Esophagus squamous epithelium (tissue), 5 donors: ENCODE measurements around the gene NIM1K. TPM values are rescaled to one million over a fixed set of nuclear protein-coding genes. Genes with fewer than 3 reads are reported as not detected.

Experiments
- DNase-seq: peaks from one replicate; lab custom pipeline; 2025; lab: John Stamatoyannopoulos, UW
- H3K27ac ChIP-seq, 4 donors: fragments of 200-600 bp; sonication (generic); one replicate each; pipeline ENCODE4 v1.5.1; 2016 to 2019; ENCODE audit warnings: mild to moderate bottlenecking in 1 of 4
- H3K27me3 ChIP-seq, 4 donors: fragments of 200-600 bp; sonication (generic); 1 replicate in 3 of 4; 2 replicates in 1 of 4; pipeline versions ENCODE4 v1.5.1 to v1.6.0; 2017 to 2021; ENCODE audit warnings: antibody characterized with exemption in 1 of 4
- H3K36me3 ChIP-seq, 3 donors: fragments of 200-600 bp; sonication (generic); one replicate each; pipeline ENCODE4 v1.5.1; 2016 to 2019
- H3K4me1 ChIP-seq, 3 donors: fragments of 200-600 bp; sonication (generic); one replicate each; pipeline ENCODE4 v1.5.1; 2017 to 2019
- H3K4me3 ChIP-seq, 4 donors: fragments of 200-600 bp; sonication (generic); 1 replicate in 3 of 4; 2 replicates in 1 of 4; pipeline ENCODE4 v1.5.1; 2016 to 2019; ENCODE audit warnings: mild to moderate bottlenecking in 2 of 4, moderate library complexity in 1 of 4
- H3K9me3 ChIP-seq, 3 donors: fragments of 200-600 bp; sonication (generic); one replicate each; pipeline ENCODE4 v1.5.1; 2016 to 2019
- CTCF ChIP-seq, 6 experiments: fragments of 450-650 bp in 4 of 6; fragments of 200-600 bp in 2 of 6; sonication (generic) in 2 of 6; IDR thresholded peaks; one replicate each; pipeline ENCODE4 v1.5.1; 2016 to 2019; ENCODE audit warnings: antibody characterized with exemption in 6 of 6, mild to moderate bottlenecking in 4 of 6, moderate library complexity in 4 of 6
- POLR2A ChIP-seq, 4 donors: fragments of 450-650 bp; IDR thresholded peaks; one replicate each; pipeline ENCODE4 v1.6.1; 2017; ENCODE audit warnings: antibody characterized with exemption in 4 of 4, mild to moderate bottlenecking in 4 of 4, moderate library complexity in 3 of 4
- WGBS, 2 donors: methylation state at CpG; one replicate each; pipeline ENCODE4 v1.1.5; 2018; 5-methylcytosine and 5-hydroxymethylcytosine counted together
- intact Hi-C: fragments of 100-400 bp; cut with DNase I; formaldehyde crosslinking; loops from one replicate; pipeline ENCODE4 v1.15.0; 2022
- total RNA-seq, 4 donors: library from RNA; depleted of rRNA; stranded (reverse); fragments of >200 nt; gene quantifications; one replicate each; pipeline ENCODE4 v1.1.0, GENCODE V29; 2016
- donor health status: DM: yes; HTN: yes; CAD: no.

The NIM1K gene
- total RNA-seq, 4 donors from 2014 or later: 0.38 TPM; not detected in 2

- intact Hi-C loops: no loop called here
- Histone ChIP-seq H3K27me3 (no peaks in the 10 kb centered on the region), H3K36me3 (no peaks in the 10 kb centered on the region), H3K9me3 (no peaks in the 10 kb centered on the region), H3K4me1 (no peaks in the 10 kb centered on the region), H3K27ac (no peak overlapping the region), H3K4me3 (no peak overlapping the region)
- DNase-seq: no peak
- 48 to 49% methylated on average over 2 to 3 of the region's 3 CpGs for WGBS, 2 donors
- TF ChIP-seq CTCF (IDR thresholded peaks at IDR 0.05): peak in 2 of 6 experiments; percentile 21 to 32
- no peak for TF ChIP-seq POLR2A (IDR thresholded peaks at IDR 0.05)
Observed at GRCh38 chr5:43231977-43232376, 40.0 kb downstream of the NIM1K start.

GRCh38 chr5:43232943-43233833 lies 41.2 kb downstream of the NIM1K start:
- no peak for TF ChIP-seq CTCF (IDR thresholded peaks at IDR 0.05)
- no peak for TF ChIP-seq POLR2A (IDR thresholded peaks at IDR 0.05)
- Histone ChIP-seq H3K27me3 (no peaks in the 10 kb centered on the region), H3K27ac (no peak overlapping the region), H3K4me1 (no peaks in the 10 kb centered on the region), H3K9me3 (no peaks in the 10 kb centered on the region), H3K4me3 (no peak overlapping the region), H3K36me3 (no peaks in the 10 kb centered on the region)
- intact Hi-C loops: no loop called here
- WGBS, 2 donors: 80 to 88% methylated on average over 14 to 15 of the region's 15 CpGs
- DNase-seq: no peak

GRCh38 chr5:43233946-43234345 lies 41.9 kb downstream of the NIM1K start:
- DNase-seq: no peak
- Histone ChIP-seq H3K27ac (no peak overlapping the region), H3K4me3 (no peak overlapping the region), H3K27me3 (no peaks in the 10 kb centered on the region), H3K9me3 (no peaks in the 10 kb centered on the region), H3K4me1 (no peaks in the 10 kb centered on the region), H3K36me3 (no peaks in the 10 kb centered on the region)
- intact Hi-C loops: no loop called here
- TF ChIP-seq CTCF (IDR thresholded peaks at IDR 0.05) (no peak), POLR2A (IDR thresholded peaks at IDR 0.05) (no peak)
- WGBS, 2 donors: 55% methylated on average over 3 of the region's 3 CpGs

- no peaks in the 10 kb centered on the region for H3K27me3 ChIP-seq
- TF ChIP-seq CTCF (IDR thresholded peaks at IDR 0.05): no peak
- TF ChIP-seq POLR2A (IDR thresholded peaks at IDR 0.05): no peak
- intact Hi-C loops: no loop called here
- no peaks in the 10 kb centered on the region for H3K4me1 ChIP-seq
- no peak overlapping the region for H3K4me3 ChIP-seq
- no peaks in the 10 kb centered on the region for H3K36me3 ChIP-seq
- H3K9me3 ChIP-seq: no peaks in the 10 kb centered on the region
- no peak overlapping the region for H3K27ac ChIP-seq
- WGBS, 2 donors: 39 to 68% methylated on average over 5 of the region's 5 CpGs
- DNase-seq: no peak
Observed at GRCh38 chr5:43236653-43237355, 44.8 kb downstream of the NIM1K start.

GRCh38 chr5:43242196-43242595 lies 50.2 kb downstream of the NIM1K start:
- H3K9me3 ChIP-seq: no peaks in the 10 kb centered on the region
- H3K27ac ChIP-seq: no peak overlapping the region
- DNase-seq: no peak
- no peaks in the 10 kb centered on the region for H3K27me3 ChIP-seq
- 43 to 59% methylated on average over 1 of the region's 1 CpG for WGBS, 2 donors
- intact Hi-C loops: no loop called here
- no peaks in the 10 kb centered on the region for H3K4me1 ChIP-seq
- TF ChIP-seq POLR2A (IDR thresholded peaks at IDR 0.05): no peak
- no peak for TF ChIP-seq CTCF (IDR thresholded peaks at IDR 0.05)
- no peaks in the 10 kb centered on the region for H3K36me3 ChIP-seq
- H3K4me3 ChIP-seq: no peak overlapping the region
